K562 (cell line): Measurements from ENCODE around the gene SLC25A33. TPM values are rescaled to one million over a fixed set of nuclear protein-coding genes. Genes with fewer than 3 reads are reported as not detected.

Experiments used
- BHLHE40 ChIP-seq: IDR thresholded peaks from 2 replicates; pipeline ENCODE4 v1.6.1; 2011; ENCODE audit warnings: low read length, improper control_type of control experiment
- C11orf30 ChIP-seq: fragments of 450-650 bp; IDR thresholded peaks from 2 replicates; pipeline ENCODE4 v1.6.1; 2016; ENCODE audit warnings: low read depth, mild to moderate bottlenecking
- CREM ChIP-seq: IDR thresholded peaks from 2 replicates; pipeline ENCODE4 v1.6.1; 2014; ENCODE audit warnings: antibody characterized with exemption, low read depth
- DACH1 ChIP-seq: fragments of 450-650 bp; IDR thresholded peaks from 2 replicates; pipeline ENCODE4 v1.6.1; 2018; ENCODE audit not compliant: partially characterized antibody
- ESRRA ChIP-seq: fragments of 450-650 bp; IDR thresholded peaks from 2 replicates; pipeline ENCODE4 v1.6.1; 2014; ENCODE audit warnings: low read depth, mild to moderate bottlenecking, moderate library complexity, borderline replicate concordance
- ILK ChIP-seq: fragments of 450-650 bp; IDR thresholded peaks from 2 replicates; pipeline ENCODE4 v1.6.1; 2016; ENCODE audit warnings: missing genetic modification characterization, low read depth, mild to moderate bottlenecking, missing compliant biosample characterization, moderate library complexity, borderline replicate concordance
- KHSRP ChIP-seq: fragments of 450-650 bp; IDR thresholded peaks from 2 replicates; pipeline ENCODE4 v1.6.1; 2017
- KLF16 ChIP-seq: IDR thresholded peaks from 2 replicates; pipeline ENCODE4 v1.6.1; 2016; ENCODE audit warnings: antibody characterized with exemption
- LEF1 ChIP-seq: fragments of 450-650 bp; IDR thresholded peaks from 2 replicates; pipeline ENCODE4 v1.6.1; 2016; ENCODE audit warnings: mild to moderate bottlenecking
- MAFG ChIP-seq: fragments of 450-650 bp; conservative IDR thresholded peaks from 2 replicates; pipeline ENCODE4 v1.6.1; 2016; ENCODE audit warnings: missing genetic modification characterization, missing compliant biosample characterization
- MAFK ChIP-seq: IDR thresholded peaks from 2 replicates; pipeline ENCODE4 v1.6.1; 2011; ENCODE audit warnings: low read length, improper control_type of control experiment
- MYC ChIP-seq, 2 experiments: fragments of 250-450 bp in 1 of 2; sonication (Bioruptor Pico) in 1 of 2; IDR thresholded peaks; 2 replicates each; pipeline versions ENCODE4 v1.5.1 to v1.6.1; 2012 to 2021; ENCODE audit warnings: low read depth in 2 of 2, borderline replicate concordance in 1 of 2, improper control_type of control experiment in 1 of 2, low read length in 1 of 2, mild to moderate bottlenecking in 1 of 2, moderate library complexity in 1 of 2
- NR2C1 ChIP-seq, 2 experiments: fragments of 450-650 bp; IDR thresholded peaks; 2 replicates each; pipeline ENCODE4 v1.6.1; 2017; ENCODE audit warnings: mild to moderate bottlenecking in 2 of 2, antibody characterized with exemption in 1 of 2, inconsistent platforms in 1 of 2, missing compliant biosample characterization in 1 of 2, missing genetic modification characterization in 1 of 2
- TCFL5 ChIP-seq: fragments of 250-450 bp; sonication (Bioruptor Pico); conservative IDR thresholded peaks from 2 replicates; pipeline ENCODE4 v1.6.1; 2021; ENCODE audit warnings: mild to moderate bottlenecking, moderate library complexity, matching md5 sums
- YY1 ChIP-seq, 3 experiments: IDR thresholded peaks; 2 replicates each; pipeline ENCODE4 v1.6.1; 2011; ENCODE audit warnings: low read length in 2 of 3, mild to moderate bottlenecking in 2 of 3, moderate library complexity in 2 of 3, borderline replicate concordance in 1 of 3, control low read depth in 1 of 3, low read depth in 1 of 3; ENCODE audit not compliant: insufficient read depth in 3 of 3, insufficient replicate concordance in 2 of 3, control insufficient read depth in 1 of 3, insufficient read length in 1 of 3; ENCODE audit errors: extremely low read depth in 1 of 3
- ZFP36 ChIP-seq: fragments of 150-350 bp; IDR thresholded peaks from 2 replicates; pipeline ENCODE4 v1.6.1; 2018; ENCODE audit warnings: low read length, low read depth; ENCODE audit not compliant: partially characterized antibody
- ZNF165 ChIP-seq: fragments of 250-450 bp; sonication (Bioruptor Pico); IDR thresholded peaks from 2 replicates; pipeline ENCODE4 v1.4.0; 2020; ENCODE audit warnings: borderline replicate concordance
- ZNF507 ChIP-seq: conservative IDR thresholded peaks from 2 replicates; pipeline ENCODE4 v1.6.1; 2017; ENCODE audit warnings: missing genetic modification characterization, missing compliant biosample characterization
- polyA plus RNA-seq, 8 experiments: library from polyadenylated mRNA; depleted of rRNA in 4 of 8; stranded (reverse) in 5 of 8; unstranded in 3 of 8; fragments of >200 nt; fragmentation: Nextera tagmentation in 2 of 8; fragmentation: Illumina TruSeq in 1 of 8; extraction: Ambion mirVana in 2 of 8; extraction: Trizol in 1 of 8; gene quantifications; 2 replicates each; pipeline versions ENCODE4 v1.2.1 to v1.2.3, GENCODE V29; 2011 to 2014; ENCODE audit warnings: inconsistent platforms in 1 of 8, missing spikeins in 1 of 8
- total RNA-seq, 7 experiments: library from RNA; depleted of rRNA in 6 of 7; stranded (reverse); fragments of >200 nt in 6 of 7; fragmentation: Illumina TruSeq in 2 of 7; extraction: Trizol in 2 of 7; gene quantifications; 2 replicates each; pipeline versions ENCODE4 v1.2.1 to v1.2.3, GENCODE V29; 2011 to 2021; ENCODE audit warnings: low replicate concordance in 1 of 7
- TF ChIP-seq, protein P1 (sequence below): fragments of 450-650 bp; conservative IDR thresholded peaks from 2 replicates; pipeline ENCODE4 v1.6.1; 2016; ENCODE audit warnings: missing genetic modification characterization, low read depth, mild to moderate bottlenecking, control low read depth, missing compliant biosample characterization
- TF ChIP-seq, protein P2 (sequence below): sonication (generic); formaldehyde crosslinking; IDR thresholded peaks from 2 replicates; pipeline ENCODE4 v1.8.0; 2022; ENCODE audit warnings: mild to moderate bottlenecking, missing genetic modification reagents
- TF ChIP-seq, protein P3 (sequence below): IDR thresholded peaks from 2 replicates; pipeline ENCODE4 v1.6.1; 2014; ENCODE audit warnings: antibody characterized with exemption
- TF ChIP-seq, protein P4 (sequence below): fragments of 250-450 bp; sonication (Bioruptor Pico); IDR thresholded peaks from 2 replicates; pipeline ENCODE4 v1.4.0; 2020

The SLC25A33 gene
- total and polyA plus RNA-seq, 9 of the 15 experiments (the other 6 are each of a cell fraction or from before 2014, with no cell fraction given), result 3.2 to 23.5 (median 17.5) TPM

DNA sequence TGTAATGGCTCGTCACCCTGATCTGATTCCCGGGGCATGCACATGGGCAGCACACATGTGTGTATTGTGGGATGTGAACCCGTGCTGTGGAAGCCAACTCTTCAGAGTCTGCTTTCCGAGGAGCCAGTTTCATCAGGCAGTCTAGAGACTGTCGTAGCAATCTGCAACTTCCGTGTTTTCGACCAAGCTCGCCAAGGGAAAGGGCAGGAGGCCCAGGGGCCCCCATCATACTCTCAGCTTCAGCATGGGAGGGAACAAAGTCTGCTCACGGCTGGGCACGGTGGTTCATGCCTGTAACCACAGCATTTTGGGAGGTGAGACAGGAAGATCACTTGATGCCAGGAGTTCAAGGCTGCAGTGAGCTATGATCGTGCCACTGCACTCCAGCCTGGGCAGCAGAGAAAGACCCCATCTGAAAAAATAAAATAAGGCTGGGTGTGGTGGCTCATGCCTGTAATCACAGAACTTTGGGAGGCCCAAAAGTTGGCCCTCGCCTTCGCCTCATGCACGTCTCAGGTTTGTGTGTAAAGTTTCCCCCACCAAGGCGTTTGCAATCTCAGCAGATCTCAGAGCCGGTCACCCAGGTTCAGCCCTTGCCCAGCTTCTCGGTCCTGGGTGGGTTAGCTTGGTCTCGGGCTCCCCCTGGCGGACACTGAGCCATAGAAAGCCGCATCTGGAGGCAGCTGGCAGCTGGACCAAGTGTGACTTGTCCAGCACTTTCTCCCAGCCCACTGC is 48.5 kb upstream of the SLC25A33 start (continued):
- TF ChIP-seq ESRRA (no peak), LEF1 (no peak), ZFP36 (peak; percentile 22), MAFG (peak; percentile 51), KLF16 (0 out of 2 replicates have a peak, but pooled peaks have one; percentile 39), KHSRP (no peak), ZNF165 (CRISPR knock-in tag) (no peak), ZNF507 (tag) (no peak), CREM (peak; percentile 26; the same call in 1 of the 2 replicates), MAFK (peak; percentile 49; the same call in 1 of the 2 replicates), TCFL5 (CRISPR knock-in tag) (no peak), ILK (tag) (no peak), YY1 (IDR thresholded peaks at IDR 0.05; ENCODE audit: borderline replicate concordance in 1 of 3, control insufficient read depth in 1 of 3, extremely low read depth in 1 of 3, insufficient read depth in 3 of 3, insufficient read length in 1 of 3, insufficient replicate concordance in 2 of 3, low read depth in 1 of 3, low read length in 2 of 3) (peak in 1 of 3 experiments; percentile 23), DACH1 (no peak), MYC (IDR thresholded peaks at IDR 0.05; ENCODE audit: low read depth, low read length) (0 out of 2 replicates have a peak, but pooled peaks have one; percentile 31), MYC (CRISPR knock-in tag; IDR thresholded peaks at IDR 0.05; ENCODE audit: borderline replicate concordance, low read depth) (no peak), BHLHE40 (peak; percentile 51; the same call in 1 of the 2 replicates), NR2C1 (IDR thresholded peaks at IDR 0.05) (no peak), NR2C1 (tag; IDR thresholded peaks at IDR 0.05) (no peak), C11orf30 (peak; percentile 71)
- TF ChIP-seq, protein P1, sequence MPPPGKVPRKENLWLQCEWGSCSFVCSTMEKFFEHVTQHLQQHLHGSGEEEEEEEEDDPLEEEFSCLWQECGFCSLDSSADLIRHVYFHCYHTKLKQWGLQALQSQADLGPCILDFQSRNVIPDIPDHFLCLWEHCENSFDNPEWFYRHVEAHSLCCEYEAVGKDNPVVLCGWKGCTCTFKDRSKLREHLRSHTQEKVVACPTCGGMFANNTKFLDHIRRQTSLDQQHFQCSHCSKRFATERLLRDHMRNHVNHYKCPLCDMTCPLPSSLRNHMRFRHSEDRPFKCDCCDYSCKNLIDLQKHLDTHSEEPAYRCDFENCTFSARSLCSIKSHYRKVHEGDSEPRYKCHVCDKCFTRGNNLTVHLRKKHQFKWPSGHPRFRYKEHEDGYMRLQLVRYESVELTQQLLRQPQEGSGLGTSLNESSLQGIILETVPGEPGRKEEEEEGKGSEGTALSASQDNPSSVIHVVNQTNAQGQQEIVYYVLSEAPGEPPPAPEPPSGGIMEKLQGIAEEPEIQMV (tag), result no peak
- TF ChIP-seq, protein P2, sequence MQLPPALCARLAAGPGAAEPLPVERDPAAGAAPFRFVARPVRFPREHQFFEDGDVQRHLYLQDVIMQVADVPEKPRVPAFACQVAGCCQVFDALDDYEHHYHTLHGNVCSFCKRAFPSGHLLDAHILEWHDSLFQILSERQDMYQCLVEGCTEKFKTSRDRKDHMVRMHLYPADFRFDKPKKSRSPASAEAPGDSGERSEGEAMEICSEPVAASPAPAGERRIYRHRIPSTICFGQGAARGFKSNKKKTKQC, result no peak
- TF ChIP-seq, protein P3, sequence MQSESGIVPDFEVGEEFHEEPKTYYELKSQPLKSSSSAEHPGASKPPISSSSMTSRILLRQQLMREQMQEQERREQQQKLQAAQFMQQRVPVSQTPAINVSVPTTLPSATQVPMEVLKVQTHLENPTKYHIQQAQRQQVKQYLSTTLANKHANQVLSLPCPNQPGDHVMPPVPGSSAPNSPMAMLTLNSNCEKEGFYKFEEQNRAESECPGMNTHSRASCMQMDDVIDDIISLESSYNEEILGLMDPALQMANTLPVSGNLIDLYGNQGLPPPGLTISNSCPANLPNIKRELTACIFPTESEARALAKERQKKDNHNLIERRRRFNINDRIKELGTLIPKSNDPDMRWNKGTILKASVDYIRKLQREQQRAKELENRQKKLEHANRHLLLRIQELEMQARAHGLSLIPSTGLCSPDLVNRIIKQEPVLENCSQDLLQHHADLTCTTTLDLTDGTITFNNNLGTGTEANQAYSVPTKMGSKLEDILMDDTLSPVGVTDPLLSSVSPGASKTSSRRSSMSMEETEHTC, result no peak
- TF ChIP-seq, protein P4, sequence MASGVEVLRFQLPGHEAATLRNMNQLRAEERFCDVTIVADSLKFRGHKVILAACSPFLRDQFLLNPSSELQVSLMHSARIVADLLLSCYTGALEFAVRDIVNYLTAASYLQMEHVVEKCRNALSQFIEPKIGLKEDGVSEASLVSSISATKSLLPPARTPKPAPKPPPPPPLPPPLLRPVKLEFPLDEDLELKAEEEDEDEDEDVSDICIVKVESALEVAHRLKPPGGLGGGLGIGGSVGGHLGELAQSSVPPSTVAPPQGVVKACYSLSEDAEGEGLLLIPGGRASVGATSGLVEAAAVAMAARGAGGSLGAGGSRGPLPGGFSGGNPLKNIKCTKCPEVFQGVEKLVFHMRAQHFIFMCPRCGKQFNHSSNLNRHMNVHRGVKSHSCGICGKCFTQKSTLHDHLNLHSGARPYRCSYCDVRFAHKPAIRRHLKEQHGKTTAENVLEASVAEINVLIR (CRISPR knock-in tag), result no peak
